Stimulated activated CD4-positive, alpha-beta T cell treated with anti-CD3 and anti-CD28 coated beads, Interleukin-12 subunit alpha, Interleukin-12 subunit beta, amount 100 ng/mL, for 4 hours (primary cell): ENCODE data around the gene C17orf107.

Experiments
- DNase-seq: peaks from one replicate; pipeline ENCODE4 v3.0.0-alpha.2; 2020

Gene C17orf107

GRCh38 chr17:4937553-4937952 lies 38.2 kb downstream of the C17orf107 start:
- DNase-seq = no peak

GRCh38 chr17:4938069-4938491 lies 38.7 kb downstream of the C17orf107 start:
- no peak for DNase-seq

GRCh38 chr17:4938688-4939545 lies 39.6 kb downstream of the C17orf107 start:
- no peak for DNase-seq

- DNase-seq = peak; percentile 32
These were observed 40.1 kb downstream of the C17orf107 start for GRCh38 chr17:4939546-4939795.

GRCh38 chr17:4939796-4940554 lies 40.6 kb downstream of the C17orf107 start, which contains the start of the genes RNF167 and SLC25A11:
TSS of gene RNF167 (plus strand) at chr17:4940268. CDS start at chr17:4940910, 642 bp downstream.
TSS of gene SLC25A11 (minus strand) at chr17:4940046. CDS start at chr17:4939910, 136 bp downstream.
- DNase-seq = peak; percentile 87

- DNase-seq = no peak
These were observed 41.4 kb downstream of the C17orf107 start for GRCh38 chr17:4940555-4941318.

- no peak for DNase-seq
These were observed 41.9 kb downstream of the C17orf107 start for GRCh38 chr17:4941319-4941610.

- no peak for DNase-seq
These were observed 43.6 kb downstream of the C17orf107 start for GRCh38 chr17:4942760-4943508.

GRCh38 chr17:4944163-4944553 lies 44.8 kb downstream of the C17orf107 start:
- no peak for DNase-seq

GRCh38 chr17:4944554-4945175 lies 45.3 kb downstream of the C17orf107 start:
- peak; percentile 39 for DNase-seq

GRCh38 chr17:4945176-4945943 lies 46.0 kb downstream of the C17orf107 start:
- peak; percentile 78 for DNase-seq

- no peak for DNase-seq
These were observed 46.6 kb downstream of the C17orf107 start for GRCh38 chr17:4945944-4946280.

- DNase-seq = no peak
These were observed 47.1 kb downstream of the C17orf107 start for GRCh38 chr17:4946312-4946976.

GRCh38 chr17:4947010-4947410 lies 47.7 kb downstream of the C17orf107 start:
- DNase-seq = no peak

GRCh38 chr17:4947411-4948165 lies 48.3 kb downstream of the C17orf107 start:
- peak; percentile 69 for DNase-seq

GRCh38 chr17:4948166-4948930 lies 49.0 kb downstream of the C17orf107 start, which contains the start of gene PFN1:
TSS of gene PFN1 (minus strand) at chr17:4948530. CDS start at chr17:4948394, 136 bp downstream.
- peak; percentile 87 for DNase-seq

GRCh38 chr17:4948931-4949320 lies 49.6 kb downstream of the C17orf107 start:
- peak; percentile 72 for DNase-seq

- peak; percentile 71 for DNase-seq
These were observed 50.2 kb downstream of the C17orf107 start for GRCh38 chr17:4949321-4950074.
